Esophagus (tissue), 2 donors: ENCODE measurements around the gene MUCL3. TPM values are rescaled to one million over a fixed set of nuclear protein-coding genes. Genes with fewer than 3 reads are reported as not detected.

ENCODE experiments used
- H3K27ac ChIP-seq, 2 donors: one replicate each; pipeline ENCODE4 v1.5.1; 2013; ENCODE audit warnings: low read depth in 2 of 2, mild to moderate bottlenecking in 2 of 2, inconsistent platforms in 1 of 2, low read length in 1 of 2, moderate library complexity in 1 of 2
- H3K27me3 ChIP-seq, 2 donors: one replicate each; pipeline ENCODE4 v1.6.1; 2013; ENCODE audit warnings: low read length in 2 of 2, control low read depth in 1 of 2, mild to moderate bottlenecking in 1 of 2; ENCODE audit not compliant: insufficient read depth in 2 of 2, control insufficient read depth in 1 of 2
- H3K36me3 ChIP-seq, 2 donors: one replicate each; pipeline ENCODE4 v1.6.1; 2013; ENCODE audit warnings: low read length in 1 of 2; ENCODE audit not compliant: control insufficient read depth in 2 of 2, insufficient read depth in 2 of 2
- H3K4me1 ChIP-seq, 2 donors: one replicate each; pipeline ENCODE4 v1.6.1; 2013; ENCODE audit warnings: low read length in 1 of 2; ENCODE audit not compliant: control insufficient read depth in 2 of 2, insufficient read depth in 2 of 2
- H3K4me3 ChIP-seq, 2 donors: one replicate each; pipeline ENCODE4 v1.5.1; 2013; ENCODE audit warnings: low read length in 2 of 2, mild to moderate bottlenecking in 2 of 2, low read depth in 1 of 2, moderate library complexity in 1 of 2
- H3K9me3 ChIP-seq, 2 donors: one replicate each; pipeline ENCODE4 v1.6.1; 2013; ENCODE audit warnings: mild to moderate bottlenecking in 2 of 2, low read depth in 1 of 2, low read length in 1 of 2, moderate library complexity in 1 of 2; ENCODE audit not compliant: control insufficient read depth in 2 of 2, insufficient read depth in 1 of 2
- WGBS, 2 donors: extraction: QIAGEN DNeasy Blood & Tissue Kit; methylation state at CpG; one replicate each; pipeline ENCODE4 v1.1.7; 2013; 5-methylcytosine and 5-hydroxymethylcytosine counted together
- polyA plus RNA-seq, 2 donors: library from polyadenylated mRNA; stranded (reverse); fragments of 200-250 nt; gene quantifications; one replicate each; pipeline ENCODE4 v1.2.3, GENCODE V29; 2013
- donor health status: healthy with polysubstance abuse.
- donor health status: Bipolar disorder and iron deficiency.

MUCL3 gene, protein sequence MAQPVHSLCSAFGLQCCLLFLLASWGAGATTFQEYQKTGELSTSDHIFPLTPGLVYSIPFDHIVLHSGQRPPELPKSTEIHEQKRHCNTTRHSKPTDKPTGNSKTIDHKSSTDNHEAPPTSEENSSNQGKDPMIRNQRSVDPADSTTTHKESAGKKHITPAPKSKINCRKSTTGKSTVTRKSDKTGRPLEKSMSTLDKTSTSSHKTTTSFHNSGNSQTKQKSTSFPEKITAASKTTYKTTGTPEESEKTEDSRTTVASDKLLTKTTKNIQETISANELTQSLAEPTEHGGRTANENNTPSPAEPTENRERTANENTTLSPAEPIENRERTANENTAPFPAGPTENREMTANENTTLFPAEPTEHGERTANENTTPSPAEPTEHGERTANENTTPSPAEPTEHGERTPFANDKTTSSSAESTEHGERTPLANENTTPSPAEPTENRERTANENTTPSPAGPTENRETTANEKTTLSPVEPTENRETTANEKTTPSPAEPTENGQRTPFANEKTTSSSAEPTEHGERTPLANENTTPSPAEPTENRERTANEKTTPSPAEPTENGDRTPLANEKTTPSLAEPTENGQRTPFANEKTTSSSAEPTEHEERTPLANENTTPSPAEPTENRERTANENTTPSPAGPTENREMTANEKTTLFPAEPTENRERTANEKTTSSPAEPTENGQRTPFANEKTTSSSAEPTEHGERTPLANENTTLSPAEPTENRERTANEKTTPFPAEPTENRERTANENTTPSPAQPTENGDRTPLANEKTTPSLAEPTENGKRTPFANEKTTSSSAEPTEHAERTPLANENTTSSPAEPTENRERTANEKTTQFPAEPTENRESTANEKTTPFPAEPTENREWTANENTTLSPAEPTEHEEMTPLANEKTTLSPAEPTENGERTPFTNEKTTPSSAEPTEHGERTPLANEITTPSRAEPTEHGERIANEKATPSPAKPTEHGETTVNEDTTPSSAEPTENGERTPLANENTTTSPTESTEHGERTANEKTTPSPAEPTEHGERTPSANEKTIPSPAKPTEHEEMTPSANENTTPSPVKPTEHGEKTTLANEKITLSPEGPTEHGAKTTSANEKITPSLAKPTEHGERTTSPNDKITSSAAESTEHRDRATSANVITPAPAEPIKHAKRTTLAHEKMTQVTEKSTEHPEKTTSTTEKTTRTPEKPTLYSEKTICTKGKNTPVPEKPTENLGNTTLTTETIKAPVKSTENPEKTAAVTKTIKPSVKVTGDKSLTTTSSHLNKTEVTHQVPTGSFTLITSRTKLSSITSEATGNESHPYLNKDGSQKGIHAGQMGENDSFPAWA (N-terminal part only)
- 10 to 100 TPM in 1 of 2 donors, 1 to 10 TPM in 1; 5.2 to 17.8 TPM for polyA plus RNA-seq

GRCh38 chr6:30940361-30940986, at the start of gene MUCL3:
Gene MUCL3, plus strand, starts transcription at chr6:30940973. Its CDS starts 27 bp downstream, at chr6:30941000.
- Histone ChIP-seq H3K27ac (peak within 1 kb of the TSS; percentile 82 to 93), H3K4me3 (no peak within 1 kb of the TSS), H3K9me3 (no peaks in the 10 kb centered on the region), H3K4me1 (peaks cover 11 to 32% of the 10 kb centered on the region in 2 donors), H3K27me3 (no peaks in the 10 kb centered on the region), H3K36me3 (no peaks in the 10 kb centered on the region)
- WGBS, 2 donors = 55 to 57% methylated on average over 16 of the region's 16 CpGs

GRCh38 chr6:30891450-30891723, 49.4 kb upstream of the MUCL3 start:
- Histone ChIP-seq H3K27ac (no peak overlapping the region), H3K36me3 (peaks cover 3 to 68% of the 10 kb centered on the region in 2 donors), H3K27me3 (no peaks in the 10 kb centered on the region), H3K4me3 (no peak overlapping the region), H3K4me1 (peaks cover 2 to 10% of the 10 kb centered on the region in 2 donors), H3K9me3 (no peaks in the 10 kb centered on the region)
- 85 to 86% methylated on average over 4 of the region's 4 CpGs for WGBS, 2 donors

GRCh38 chr6:30891816-30892538, 48.8 kb upstream of the MUCL3 start:
- Histone ChIP-seq H3K36me3 (peaks cover 3 to 74% of the 10 kb centered on the region in 2 donors), H3K9me3 (no peaks in the 10 kb centered on the region), H3K27ac (no peak overlapping the region), H3K27me3 (no peaks in the 10 kb centered on the region), H3K4me3 (no peak overlapping the region), H3K4me1 (peaks cover 0 to 9% of the 10 kb centered on the region in 2 donors)
- WGBS, 2 donors = 89 to 91% methylated on average over 15 to 21 of the region's 21 CpGs

DNA sequence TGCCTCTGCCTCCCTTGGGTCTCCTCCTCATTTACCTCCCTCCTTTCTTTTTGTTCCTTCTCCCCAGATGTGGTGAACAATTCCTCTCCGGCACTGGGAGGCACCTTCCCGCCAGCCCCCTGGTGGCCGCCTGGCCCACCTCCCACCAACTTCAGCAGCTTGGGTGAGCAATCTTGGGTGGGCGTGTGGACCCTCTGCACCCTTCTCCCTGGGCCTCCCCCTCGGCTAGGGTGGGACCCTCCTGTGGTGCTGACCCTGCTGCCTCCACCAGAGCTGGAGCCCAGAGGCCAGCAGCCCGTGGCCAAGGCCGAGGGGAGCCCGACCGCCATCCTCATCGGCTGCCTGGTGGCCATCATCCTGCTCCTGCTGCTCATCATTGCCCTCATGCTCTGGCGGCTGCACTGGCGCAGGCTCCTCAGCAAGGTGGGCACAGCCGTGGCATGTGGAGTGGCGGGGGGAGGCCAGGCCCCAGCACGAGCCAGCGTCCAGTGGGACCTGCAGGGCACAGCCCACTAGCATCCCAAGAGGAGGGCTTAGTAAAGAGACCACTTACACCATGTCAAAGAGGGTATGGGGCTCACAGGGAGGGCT, 47.7 kb upstream of the MUCL3 start:
- Histone ChIP-seq H3K27me3 (no peaks in the 10 kb centered on the region), H3K4me1 (peaks cover 0 to 9% of the 10 kb centered on the region in 2 donors), H3K9me3 (no peaks in the 10 kb centered on the region), H3K36me3 (peaks cover 6 to 84% of the 10 kb centered on the region in 2 donors), H3K4me3 (no peak overlapping the region), H3K27ac (no peak overlapping the region)
- WGBS, 2 donors = 83 to 89% methylated on average over 15 to 16 of the region's 16 CpGs

DNA sequence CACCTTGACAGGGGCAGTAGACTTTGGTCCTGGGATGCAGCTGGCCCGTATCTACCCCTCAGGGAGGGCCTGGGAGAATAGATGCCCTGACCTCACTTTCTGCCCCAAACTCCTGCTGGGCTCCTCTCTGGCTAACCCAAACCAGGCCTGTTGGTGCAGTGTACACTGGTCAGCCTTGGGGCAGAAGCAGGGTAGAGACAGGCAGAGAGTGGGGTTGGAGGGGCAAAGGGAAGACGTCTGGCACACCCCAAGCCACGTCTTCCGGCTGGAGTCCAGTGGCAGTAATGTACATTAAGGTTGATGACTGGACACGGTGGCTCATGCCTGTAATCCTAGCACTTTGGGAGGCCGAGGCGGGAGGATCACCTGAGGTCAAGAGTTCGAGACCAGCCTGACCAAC, 47.1 kb upstream of the MUCL3 start:
- Histone ChIP-seq H3K36me3 (peaks cover 10 to 86% of the 10 kb centered on the region in 2 donors), H3K27me3 (no peaks in the 10 kb centered on the region), H3K9me3 (no peaks in the 10 kb centered on the region), H3K27ac (no peak overlapping the region), H3K4me1 (peaks cover 0 to 9% of the 10 kb centered on the region in 2 donors), H3K4me3 (no peak overlapping the region)
- 89 to 90% methylated on average over 8 of the region's 8 CpGs for WGBS, 2 donors

DNA sequence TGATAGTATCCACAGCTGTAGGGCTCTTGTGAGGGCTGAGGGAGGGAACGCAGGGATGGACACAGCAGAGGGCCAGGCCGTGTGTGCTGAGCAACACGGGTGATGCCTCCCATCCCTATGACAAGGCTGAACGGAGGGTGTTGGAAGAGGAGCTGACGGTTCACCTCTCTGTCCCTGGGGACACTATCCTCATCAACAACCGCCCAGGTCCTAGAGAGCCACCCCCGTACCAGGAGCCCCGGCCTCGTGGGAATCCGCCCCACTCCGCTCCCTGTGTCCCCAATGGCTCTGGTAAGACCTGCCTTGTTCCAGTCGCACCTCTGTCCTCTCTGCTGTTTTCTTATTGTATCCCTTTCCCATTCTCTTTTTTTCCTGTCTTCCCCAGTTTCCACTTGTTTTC, 46.4 kb upstream of the MUCL3 start:
- peaks cover 17 to 87% of the 10 kb centered on the region in 2 donors for H3K36me3 ChIP-seq
- no peak overlapping the region for H3K4me3 ChIP-seq
- no peaks in the 10 kb centered on the region for H3K9me3 ChIP-seq
- peaks cover 0 to 9% of the 10 kb centered on the region in 2 donors for H3K4me1 ChIP-seq
- no peaks in the 10 kb centered on the region for H3K27me3 ChIP-seq
- 86 to 91% methylated on average over 12 of the region's 12 CpGs for WGBS, 2 donors
- H3K27ac ChIP-seq = no peak overlapping the region

- Histone ChIP-seq H3K4me1 (peaks cover 0 to 6% of the 10 kb centered on the region in 2 donors), H3K27ac (no peak overlapping the region), H3K9me3 (no peaks in the 10 kb centered on the region), H3K36me3 (peaks cover 21 to 86% of the 10 kb centered on the region in 2 donors), H3K4me3 (no peak overlapping the region), H3K27me3 (no peaks in the 10 kb centered on the region)
- 89% methylated on average over 3 of the region's 3 CpGs for WGBS, 2 donors
Measured at GRCh38 chr6:30894935-30895334, 45.8 kb upstream of the MUCL3 start.

- H3K9me3 ChIP-seq = no peaks in the 10 kb centered on the region
- no peak overlapping the region for H3K27ac ChIP-seq
- H3K4me3 ChIP-seq = no peak overlapping the region
- no peaks in the 10 kb centered on the region for H3K27me3 ChIP-seq
- H3K36me3 ChIP-seq = peaks cover 21 to 86% of the 10 kb centered on the region in 2 donors
- H3K4me1 ChIP-seq = peaks cover 0 to 3% of the 10 kb centered on the region in 2 donors
- 73 to 75% methylated on average over 10 of the region's 10 CpGs for WGBS, 2 donors
Measured at GRCh38 chr6:30895343-30895742, 45.4 kb upstream of the MUCL3 start.
